Measurements from ENCODE around the gene PPP4R2.

DNA sequence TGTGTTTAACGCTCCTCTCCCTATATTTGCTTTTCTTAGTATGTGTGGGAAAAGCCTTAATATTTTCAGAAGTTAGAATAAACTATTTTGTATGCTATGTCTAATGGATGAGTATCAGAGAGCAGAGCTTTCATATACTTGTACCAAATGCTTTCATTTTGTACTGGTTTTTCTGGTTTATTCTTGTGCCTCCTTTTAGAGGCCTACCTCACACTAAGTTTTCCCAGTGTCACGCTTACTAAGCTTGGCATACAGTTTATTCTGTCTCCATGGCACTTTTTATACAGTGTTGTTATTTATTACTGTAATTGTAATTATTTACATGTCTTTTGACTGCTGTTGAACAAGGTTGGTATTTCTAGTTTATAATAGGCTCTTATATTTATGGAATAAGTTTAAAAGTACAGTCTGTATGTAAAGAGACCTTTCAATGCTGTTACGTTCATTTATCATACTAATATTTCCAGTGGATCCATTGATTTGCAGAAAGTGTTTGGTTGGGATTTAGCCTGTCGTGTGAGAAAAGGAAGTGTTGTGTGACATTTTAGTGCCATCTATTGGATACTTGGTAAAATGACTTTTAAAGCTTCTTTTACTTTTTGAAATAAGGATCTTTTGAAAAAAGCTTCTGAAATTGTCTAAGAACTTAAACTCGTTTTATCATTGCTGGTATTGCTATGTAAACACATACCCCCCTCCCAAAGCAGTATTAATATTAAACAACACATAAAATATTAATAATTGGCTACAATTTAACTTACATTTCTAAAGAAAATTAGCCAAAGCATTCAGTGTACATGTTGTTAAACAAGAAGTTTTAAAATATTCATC, 59.6 kb downstream of the PPP4R2 start:
- TF ChIP-seq, protein P1, sequence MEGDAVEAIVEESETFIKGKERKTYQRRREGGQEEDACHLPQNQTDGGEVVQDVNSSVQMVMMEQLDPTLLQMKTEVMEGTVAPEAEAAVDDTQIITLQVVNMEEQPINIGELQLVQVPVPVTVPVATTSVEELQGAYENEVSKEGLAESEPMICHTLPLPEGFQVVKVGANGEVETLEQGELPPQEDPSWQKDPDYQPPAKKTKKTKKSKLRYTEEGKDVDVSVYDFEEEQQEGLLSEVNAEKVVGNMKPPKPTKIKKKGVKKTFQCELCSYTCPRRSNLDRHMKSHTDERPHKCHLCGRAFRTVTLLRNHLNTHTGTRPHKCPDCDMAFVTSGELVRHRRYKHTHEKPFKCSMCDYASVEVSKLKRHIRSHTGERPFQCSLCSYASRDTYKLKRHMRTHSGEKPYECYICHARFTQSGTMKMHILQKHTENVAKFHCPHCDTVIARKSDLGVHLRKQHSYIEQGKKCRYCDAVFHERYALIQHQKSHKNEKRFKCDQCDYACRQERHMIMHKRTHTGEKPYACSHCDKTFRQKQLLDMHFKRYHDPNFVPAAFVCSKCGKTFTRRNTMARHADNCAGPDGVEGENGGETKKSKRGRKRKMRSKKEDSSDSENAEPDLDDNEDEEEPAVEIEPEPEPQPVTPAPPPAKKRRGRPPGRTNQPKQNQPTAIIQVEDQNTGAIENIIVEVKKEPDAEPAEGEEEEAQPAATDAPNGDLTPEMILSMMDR (IDR thresholded peaks at IDR 0.05; ENCODE audit: poor library complexity), result peak; percentile 61
- TF ChIP-seq EZH2 (IDR thresholded peaks at IDR 0.05; ENCODE audit: borderline replicate concordance), result no peak

Data from hepatocyte (in vitro differentiated cells).